H9 (cell line): ENCODE measurements around the gene EHD4. TPM values are rescaled to one million over a fixed set of nuclear protein-coding genes. Genes with fewer than 3 reads are reported as not detected.
A peak's percentile ranks its signal among the peaks of the same experiment; 100 is the strongest.

Source experiments
- DNase-seq: peaks from one replicate; pipeline ENCODE4 v3.0.0-alpha.2; 2017
- H2AFZ ChIP-seq: one replicate; pipeline ENCODE4 v1.6.1; 2013; ENCODE audit warnings: mild to moderate bottlenecking, low read length, control low read depth, moderate library complexity
- H2AK5ac ChIP-seq: 2 replicates; pipeline ENCODE4 v1.6.1; 2013; ENCODE audit warnings: low read length, control low read depth, mixed read lengths; ENCODE audit not compliant: insufficient read length
- H2BK120ac ChIP-seq: one replicate; pipeline ENCODE4 v1.6.1; 2013; ENCODE audit warnings: low read depth, mild to moderate bottlenecking, low read length, control low read depth, inconsistent platforms; ENCODE audit not compliant: poor library complexity, severe bottlenecking
- H2BK12ac ChIP-seq: 2 replicates; pipeline ENCODE4 v1.6.1; 2013; ENCODE audit warnings: low read length, control low read depth, mixed read lengths, low read depth; ENCODE audit not compliant: insufficient read length
- H2BK15ac ChIP-seq: 2 replicates; pipeline ENCODE4 v1.6.1; 2013; ENCODE audit warnings: low read depth, low read length, control low read depth
- H2BK20ac ChIP-seq: one replicate; pipeline ENCODE4 v1.6.1; 2013; ENCODE audit warnings: low read depth, mild to moderate bottlenecking, low read length, control low read depth, inconsistent platforms; ENCODE audit not compliant: poor library complexity, severe bottlenecking
- H2BK5ac ChIP-seq: 2 replicates; pipeline ENCODE4 v1.6.1; 2013; ENCODE audit warnings: low read length, control low read depth, mixed read lengths; ENCODE audit not compliant: insufficient read length
- H3K14ac ChIP-seq: 2 replicates; pipeline ENCODE4 v1.6.1; 2013; ENCODE audit warnings: low read length, control low read depth; ENCODE audit not compliant: insufficient read depth
- H3K18ac ChIP-seq: 2 replicates; pipeline ENCODE4 v1.6.1; 2013; ENCODE audit warnings: low read depth, mild to moderate bottlenecking, mixed read lengths, low read length, control low read depth; ENCODE audit not compliant: insufficient read length
- H3K23ac ChIP-seq: 2 replicates; pipeline ENCODE4 v1.6.1; 2013; ENCODE audit warnings: low read length, control low read depth, mixed read lengths, low read depth; ENCODE audit not compliant: insufficient read length
- H3K23me2 ChIP-seq: 2 replicates; pipeline ENCODE4 v1.6.1; 2013; ENCODE audit warnings: low read depth, mild to moderate bottlenecking, mixed read lengths, low read length, control low read depth; ENCODE audit not compliant: insufficient read length, poor library complexity, severe bottlenecking
- H3K27ac ChIP-seq: 2 replicates; pipeline ENCODE4 v1.5.1; 2013; ENCODE audit warnings: low read length, control low read depth, mixed read lengths, low read depth; ENCODE audit not compliant: insufficient read length
- H3K27me3 ChIP-seq: 2 replicates; pipeline ENCODE4 v1.6.1; 2013; ENCODE audit warnings: low read length, control low read depth, inconsistent platforms; ENCODE audit not compliant: insufficient read depth
- H3K4ac ChIP-seq: 2 replicates; pipeline ENCODE4 v1.6.1; 2013; ENCODE audit warnings: low read depth, mild to moderate bottlenecking, control low read depth, inconsistent platforms, low read length, moderate library complexity
- H3K4me1 ChIP-seq: 2 replicates; pipeline ENCODE4 v1.6.1; 2013; ENCODE audit warnings: low read length, control low read depth, inconsistent platforms; ENCODE audit not compliant: insufficient read depth
- H3K4me2 ChIP-seq: 2 replicates; pipeline ENCODE4 v1.6.1; 2013; ENCODE audit warnings: low read length, control low read depth, mixed read lengths; ENCODE audit not compliant: insufficient read length, insufficient read depth
- H3K56ac ChIP-seq: 2 replicates; pipeline ENCODE4 v1.6.1; 2013; ENCODE audit warnings: low read depth, mild to moderate bottlenecking, mixed read lengths, low read length, control low read depth; ENCODE audit not compliant: insufficient read length
- H3K79me1 ChIP-seq: 2 replicates; pipeline ENCODE4 v1.6.1; 2013; ENCODE audit warnings: low read depth, mild to moderate bottlenecking, moderate library complexity, low read length, control low read depth, inconsistent platforms; ENCODE audit not compliant: insufficient read depth, poor library complexity, severe bottlenecking
- H3K79me2 ChIP-seq: 2 replicates; pipeline ENCODE4 v1.6.1; 2013; ENCODE audit warnings: low read length, control low read depth, inconsistent platforms; ENCODE audit not compliant: insufficient read depth
- H3K9ac ChIP-seq: 2 replicates; pipeline ENCODE4 v1.6.1; 2013; ENCODE audit warnings: low read length, control low read depth, mixed read lengths; ENCODE audit not compliant: insufficient read length; ENCODE audit errors: extremely low read depth
- H3K9me3 ChIP-seq: one replicate; pipeline ENCODE4 v1.6.1; 2013; ENCODE audit warnings: low read depth, low read length, inconsistent platforms; ENCODE audit not compliant: control insufficient read depth
- H3T11ph ChIP-seq: one replicate; pipeline ENCODE4 v1.6.1; 2013; ENCODE audit warnings: mild to moderate bottlenecking, low read length, control low read depth, inconsistent platforms
- H4K20me1 ChIP-seq: one replicate; pipeline ENCODE4 v1.6.1; 2013; ENCODE audit not compliant: control insufficient read depth, insufficient read length, insufficient read depth
- H4K5ac ChIP-seq: 2 replicates; pipeline ENCODE4 v1.6.1; 2013; ENCODE audit warnings: low read depth, mild to moderate bottlenecking, mixed read lengths, low read length, control low read depth; ENCODE audit not compliant: insufficient read length
- H4K8ac ChIP-seq: replicated peaks from 2 replicates; pipeline ENCODE4 v1.6.1; 2013; ENCODE audit warnings: low read length, control low read depth, mixed read lengths, low read depth; ENCODE audit not compliant: insufficient read length
- H4K91ac ChIP-seq: 2 replicates; pipeline ENCODE4 v1.6.1; 2013; ENCODE audit warnings: low read depth, mild to moderate bottlenecking, moderate library complexity, mixed read lengths, low read length, control low read depth; ENCODE audit not compliant: insufficient read length
- H3K27ac Mint-ChIP-seq, 3 experiments: 2 replicates in 2 of 3; 3 replicates in 1 of 3; pipeline ENCODE4 v1.8.0; 2020 to 2021; ENCODE audit warnings: mixed read lengths in 3 of 3, mild to moderate bottlenecking in 1 of 3, moderate library complexity in 1 of 3
- H3K27me3 Mint-ChIP-seq: 2 replicates; pipeline ENCODE4 v1.8.0; 2021; ENCODE audit warnings: low read depth, mild to moderate bottlenecking, moderate library complexity, mixed read lengths
- H3K36me3 Mint-ChIP-seq, 3 experiments: 2 replicates in 2 of 3; 3 replicates in 1 of 3; pipeline ENCODE4 v1.8.0; 2020 to 2021; ENCODE audit warnings: low read depth in 3 of 3, mixed read lengths in 3 of 3; ENCODE audit not compliant: insufficient read depth in 1 of 3
- H3K4me1 Mint-ChIP-seq, 2 experiments: 2 replicates each; pipeline ENCODE4 v1.8.0; 2020; ENCODE audit warnings: mixed read lengths in 2 of 2
- H3K4me3 Mint-ChIP-seq, 2 experiments: 2 replicates in 1 of 2; 3 replicates in 1 of 2; pipeline ENCODE4 v1.8.0; 2020 to 2021; ENCODE audit warnings: mild to moderate bottlenecking in 2 of 2, mixed read lengths in 2 of 2, moderate library complexity in 1 of 2
- H3K9me3 Mint-ChIP-seq, 2 experiments: 2 replicates in 1 of 2; 3 replicates in 1 of 2; pipeline ENCODE4 v1.8.0; 2020; ENCODE audit warnings: mild to moderate bottlenecking in 2 of 2, mixed read lengths in 2 of 2, moderate library complexity in 1 of 2
- WGBS: extraction: QIAGEN DNeasy Blood & Tissue Kit; methylation state at CpG from one replicate; pipeline ENCODE4 v1.1.7; 2013; ENCODE audit warnings: missing lambda C conversion rate, low lambda C conversion rate, mixed read lengths; ENCODE audit not compliant: insufficient read length; ENCODE audit errors: extremely low coverage; 5-methylcytosine and 5-hydroxymethylcytosine counted together
- total RNA-seq: library from RNA; stranded (reverse); gene quantifications from 2 replicates; pipeline ENCODE4 v1.2.1, GENCODE V29; 2021
- TF ChIP-seq, protein P1 (sequence below): fragments of 200-600 bp; sonication (generic); conservative IDR thresholded peaks from 3 replicates; pipeline ENCODE4 v1.8.0; 2021; ENCODE audit warnings: antibody characterized with exemption, mild to moderate bottlenecking

EHD4 gene
- total RNA-seq, 1 experiment from 2014 or later = 22.9 TPM

DNA sequence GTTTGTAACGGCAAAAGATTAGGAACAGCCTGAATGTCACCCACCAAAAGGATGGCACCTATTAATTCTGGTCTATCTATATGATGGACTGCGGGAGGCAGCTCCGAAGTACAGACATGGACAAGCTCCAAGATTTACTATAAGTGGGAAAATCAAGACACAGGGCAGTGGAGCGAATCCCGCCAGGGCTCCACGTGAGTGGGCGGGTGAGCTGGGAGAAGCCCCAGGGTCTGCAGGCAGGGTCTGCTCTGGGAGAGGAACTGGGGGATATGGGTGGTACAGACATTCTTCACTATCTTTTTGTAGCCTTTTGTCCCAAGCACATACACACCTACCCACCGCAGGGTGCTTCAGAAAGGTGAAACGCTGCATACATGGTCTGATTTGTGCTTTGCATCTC is 40.3 kb downstream of the EHD4 start:
- Histone ChIP-seq H3K23ac (no peak overlapping the region), H3K56ac (no peak overlapping the region), H3K79me2 (0 out of 2 replicates have a peak, but pooled peaks cover 2% of the 10 kb centered on the region), H3T11ph (no peak overlapping the region), H2BK5ac (no peak overlapping the region), H3K79me1 (no peaks in the 10 kb centered on the region), H3K4me1 (peaks cover 10% of the 10 kb centered on the region; the same call in 1 of the 2 replicates), H4K8ac (no peak overlapping the region), H3K14ac (no peak overlapping the region), H3K27ac (no peak overlapping the region), H2BK120ac (no peak overlapping the region), H2AK5ac (no peak overlapping the region), H2BK15ac (no peak overlapping the region), H4K91ac (no peak overlapping the region), H3K4me2 (no peak overlapping the region), H2BK20ac (no peak overlapping the region), H3K23me2 (no peaks in the 10 kb centered on the region), H4K5ac (no peak overlapping the region), H4K20me1 (no peaks in the 10 kb centered on the region), H3K9ac (no peak overlapping the region), H3K18ac (no peak overlapping the region), H3K4ac (no peak overlapping the region), H2BK12ac (no peak overlapping the region), H3K27me3 (no peaks in the 10 kb centered on the region), H3K9me3 (no peaks in the 10 kb centered on the region), H2AFZ (no peak overlapping the region)
- Mint-ChIP-seq H3K27ac (peak overlapping the region in 1 of 3 experiments; percentile 40; a peak in 1 of 7 replicates), H3K9me3 (no peaks in the 10 kb centered on the region; a peak in 1 of 5 replicates), H3K27me3 (no peaks in the 10 kb centered on the region), H3K4me3 (no peak overlapping the region), H3K4me1 (peaks cover 32% of the 10 kb centered on the region in 2 experiments), H3K36me3 (peaks cover 0 to 8% (median 6%) of the 10 kb centered on the region in 3 experiments; a peak in 5 of 7 replicates)
- DNase-seq = no peak
- WGBS = no CpG with 5 or more reads among the region's 9 CpGs
- TF ChIP-seq, protein P1, sequence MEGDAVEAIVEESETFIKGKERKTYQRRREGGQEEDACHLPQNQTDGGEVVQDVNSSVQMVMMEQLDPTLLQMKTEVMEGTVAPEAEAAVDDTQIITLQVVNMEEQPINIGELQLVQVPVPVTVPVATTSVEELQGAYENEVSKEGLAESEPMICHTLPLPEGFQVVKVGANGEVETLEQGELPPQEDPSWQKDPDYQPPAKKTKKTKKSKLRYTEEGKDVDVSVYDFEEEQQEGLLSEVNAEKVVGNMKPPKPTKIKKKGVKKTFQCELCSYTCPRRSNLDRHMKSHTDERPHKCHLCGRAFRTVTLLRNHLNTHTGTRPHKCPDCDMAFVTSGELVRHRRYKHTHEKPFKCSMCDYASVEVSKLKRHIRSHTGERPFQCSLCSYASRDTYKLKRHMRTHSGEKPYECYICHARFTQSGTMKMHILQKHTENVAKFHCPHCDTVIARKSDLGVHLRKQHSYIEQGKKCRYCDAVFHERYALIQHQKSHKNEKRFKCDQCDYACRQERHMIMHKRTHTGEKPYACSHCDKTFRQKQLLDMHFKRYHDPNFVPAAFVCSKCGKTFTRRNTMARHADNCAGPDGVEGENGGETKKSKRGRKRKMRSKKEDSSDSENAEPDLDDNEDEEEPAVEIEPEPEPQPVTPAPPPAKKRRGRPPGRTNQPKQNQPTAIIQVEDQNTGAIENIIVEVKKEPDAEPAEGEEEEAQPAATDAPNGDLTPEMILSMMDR = no peak
